GM21786 (cell line): ENCODE results near the gene CLDN34.

ENCODE experiments used
- ATAC-seq: cut with Tn5 transposase; IDR thresholded peaks from one replicate; pipeline ENCODE4 v1.9.1; 2021; ENCODE audit not compliant: unreplicated experiment

CLDN34 gene

GRCh38 chrX:10015355-10015722, 48.2 kb downstream of the CLDN34 start:
- ATAC-seq: no peak

- no peak for ATAC-seq
Observed at GRCh38 chrX:10015723-10016518, 48.8 kb downstream of the CLDN34 start.

GRCh38 chrX:10016519-10017132, 49.5 kb downstream of the CLDN34 start:
- ATAC-seq: no peak

GRCh38 chrX:10017872-10018271, 50.7 kb downstream of the CLDN34 start:
- ATAC-seq: no peak
